HG03565 (cell line): ENCODE results near the gene SELENOW.

Experiments used
- ATAC-seq: cut with Tn5 transposase; IDR thresholded peaks from one replicate; pipeline ENCODE4 v1.9.1; 2021; ENCODE audit warnings: mild to moderate bottlenecking, moderate library complexity; ENCODE audit not compliant: unreplicated experiment

SELENOW gene

GRCh38 chr19:47819858-47820257, 41.4 kb downstream of the SELENOW start:
- ATAC-seq, result no peak

DNA sequence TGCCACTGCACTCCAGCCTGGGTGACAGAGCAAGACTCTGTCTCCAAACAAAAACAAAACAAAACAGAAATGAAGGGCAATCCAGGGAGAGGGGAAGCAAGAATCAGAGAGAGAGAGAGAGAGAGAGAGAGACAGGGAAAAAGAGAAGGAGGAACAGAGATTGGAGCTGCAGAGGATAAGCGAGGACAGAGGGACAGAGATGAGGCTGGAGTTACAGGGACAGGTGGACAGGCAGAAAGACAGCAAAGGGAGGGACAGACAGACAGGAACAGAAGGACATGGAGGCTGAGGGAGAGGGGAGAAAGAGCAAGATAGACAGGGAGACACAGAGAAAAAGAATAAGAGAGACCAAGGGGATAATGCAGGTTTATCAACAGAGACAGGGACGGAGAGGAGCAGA, 41.9 kb downstream of the SELENOW start:
- ATAC-seq, result no peak

- ATAC-seq, result no peak
These were observed 43.0 kb downstream of the SELENOW start, which contains the start of gene CRX for GRCh38 chr19:47821460-47822020. Gene CRX, plus strand, starts transcription at chr19:47821937. Its CDS starts 12,507 bp downstream, at chr19:47834444.

DNA sequence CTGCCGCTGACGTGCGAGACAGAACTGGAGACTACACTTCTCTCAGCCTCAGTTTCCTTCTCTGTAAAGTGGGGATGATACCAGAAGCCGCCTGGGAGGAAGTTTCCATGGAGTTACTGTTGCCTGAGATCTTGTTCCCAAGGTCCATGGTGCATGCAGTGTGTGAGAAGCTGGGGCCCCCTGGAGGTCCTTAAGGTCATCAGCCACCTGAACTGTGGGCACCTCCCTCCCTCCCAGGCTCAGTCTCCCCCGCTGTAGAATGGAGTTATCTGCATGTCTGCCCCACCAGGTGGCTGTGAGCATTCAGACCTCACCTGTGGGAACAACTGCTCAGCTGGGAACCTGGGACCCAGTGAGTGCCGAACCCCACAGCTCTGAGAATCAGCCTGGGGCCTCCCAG, 45.9 kb downstream of the SELENOW start:
- ATAC-seq, result no peak

- no peak for ATAC-seq
These were observed 48.3 kb downstream of the SELENOW start for GRCh38 chr19:47826800-47827199.

DNA sequence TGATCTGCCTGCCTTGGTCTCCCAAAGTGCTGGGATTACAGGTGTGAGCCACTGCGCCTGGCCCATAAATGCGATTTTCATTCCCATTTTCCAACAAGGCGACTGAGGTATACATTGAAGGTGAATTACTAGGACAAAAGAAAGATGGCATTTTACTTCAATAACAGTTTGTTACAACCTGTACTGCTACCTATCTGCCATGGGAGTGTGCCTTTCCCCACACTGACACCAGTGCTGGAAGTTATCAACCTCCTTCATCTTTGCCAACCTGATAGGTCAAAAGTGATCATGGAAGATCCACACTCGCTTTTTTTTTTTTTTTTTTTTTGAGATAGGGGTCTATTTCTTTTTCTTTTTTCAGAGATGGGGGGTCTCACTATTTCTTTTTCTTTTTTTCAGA, 54.2 kb downstream of the SELENOW start:
- ATAC-seq, result no peak
